A673 (cell line): ENCODE measurements around the gene SUSD1.

Experiments
- CTCF ChIP-seq: fragments of 300-800, 200-600 bp; sonication (generic); conservative IDR thresholded peaks from 2 replicates; pipeline ENCODE4 v1.5.1; 2017; ENCODE audit warnings: low read depth, mild to moderate bottlenecking, antibody characterized with exemption, low read length, moderate library complexity, mixed read lengths
- EZH2 ChIP-seq: fragments of 200-600 bp; sonication (generic); IDR thresholded peaks from 2 replicates; pipeline ENCODE4 v1.6.1; 2017; ENCODE audit warnings: borderline replicate concordance, low read depth, mild to moderate bottlenecking, mixed read lengths, antibody characterized with exemption, low read length; ENCODE audit not compliant: poor library complexity, severe bottlenecking

- TF ChIP-seq CTCF (no peak), EZH2 (no peak)
Measured at GRCh38 chr9:112184221-112184620, 9.1 kb upstream of the SUSD1 start.
